Right atrium auricular region (tissue), 2 donors: ENCODE results near the gene KCTD16. TPM values are rescaled to one million over a fixed set of nuclear protein-coding genes. Genes with fewer than 3 reads are reported as not detected.

Experiments used
- DNase-seq: peaks from one replicate; pipeline ENCODE4 v3.0.0-alpha.2; 2019; ENCODE audit warnings: low spot score
- H3K27ac ChIP-seq, 2 donors: fragments of 200-600 bp; sonication (generic); 1 replicate in 1 of 2; 2 replicates in 1 of 2; pipeline ENCODE4 v1.5.1; 2016 to 2019
- H3K27me3 ChIP-seq, 2 donors: fragments of 200-600 bp; sonication (generic); one replicate each; pipeline versions ENCODE4 v1.5.1 to v1.6.0; 2017 to 2019
- H3K36me3 ChIP-seq: fragments of 200-600 bp; sonication (generic); one replicate; pipeline ENCODE4 v1.5.1; 2016
- H3K4me1 ChIP-seq, 2 donors: fragments of 200-600 bp; sonication (generic); one replicate each; pipeline versions ENCODE4 v1.5.1 to v1.6.0; 2017 to 2019
- H3K4me3 ChIP-seq, 2 donors: fragments of 200-600 bp; sonication (generic); 1 replicate in 1 of 2; 2 replicates in 1 of 2; pipeline ENCODE4 v1.5.1; 2017 to 2019; ENCODE audit warnings: mild to moderate bottlenecking in 1 of 2, moderate library complexity in 1 of 2
- H3K9me3 ChIP-seq, 2 donors: fragments of 200-600 bp; sonication (generic); one replicate each; pipeline ENCODE4 v1.5.1; 2019
- CTCF ChIP-seq, 2 donors: fragments of 200-600 bp; sonication (generic); IDR thresholded peaks; one replicate each; pipeline ENCODE4 v1.5.1; 2019; ENCODE audit warnings: antibody characterized with exemption in 2 of 2
- total RNA-seq, 2 donors: library from RNA; depleted of rRNA; stranded (reverse); fragments of >200 nt; gene quantifications; one replicate each; pipeline ENCODE4 v1.1.0, GENCODE V29; 2016

The KCTD16 gene
- total RNA-seq, 2 donors from 2014 or later, result 0.04 to 0.28 TPM

- H3K4me1 ChIP-seq, result peaks cover 0 to 6% of the 10 kb centered on the region in 2 donors
- no peak for DNase-seq
- no peak for TF ChIP-seq CTCF (IDR thresholded peaks at IDR 0.05)
- no peak overlapping the region for H3K27ac ChIP-seq
- H3K4me3 ChIP-seq, result no peak overlapping the region
- no peaks in the 10 kb centered on the region for H3K27me3 ChIP-seq
- H3K36me3 ChIP-seq, result no peaks in the 10 kb centered on the region
- no peaks in the 10 kb centered on the region for H3K9me3 ChIP-seq
Observed at GRCh38 chr5:144202072-144202471, 31.4 kb downstream of the KCTD16 start.

GRCh38 chr5:144202726-144203125 is 32.1 kb downstream of the KCTD16 start:
- H3K27me3 ChIP-seq, result no peaks in the 10 kb centered on the region

GRCh38 chr5:144203750-144204596 is 33.3 kb downstream of the KCTD16 start:
- no peak overlapping the region for H3K27ac ChIP-seq
- no peak overlapping the region for H3K4me3 ChIP-seq
- no peak for DNase-seq
- H3K27me3 ChIP-seq, result no peaks in the 10 kb centered on the region
- TF ChIP-seq CTCF (IDR thresholded peaks at IDR 0.05), result peak; percentile 71 to 92
- H3K4me1 ChIP-seq, result peaks cover 0 to 6% of the 10 kb centered on the region in 2 donors
- no peaks in the 10 kb centered on the region for H3K36me3 ChIP-seq
- H3K9me3 ChIP-seq, result no peaks in the 10 kb centered on the region

More at GRCh38 chr5:144202726-144203125, 32.1 kb downstream of the KCTD16 start:
- Histone ChIP-seq H3K36me3 (no peaks in the 10 kb centered on the region), H3K4me1 (peaks cover 0 to 6% of the 10 kb centered on the region in 2 donors), H3K27ac (no peak overlapping the region), H3K4me3 (no peak overlapping the region), H3K9me3 (no peaks in the 10 kb centered on the region)
- TF ChIP-seq CTCF (IDR thresholded peaks at IDR 0.05), result no peak
- DNase-seq, result no peak

GRCh38 chr5:144205141-144205551 is 34.5 kb downstream of the KCTD16 start:
- no peaks in the 10 kb centered on the region for H3K27me3 ChIP-seq
- H3K27ac ChIP-seq, result no peak overlapping the region

GRCh38 chr5:144206141-144206540 is 35.5 kb downstream of the KCTD16 start:
- no peak for TF ChIP-seq CTCF (IDR thresholded peaks at IDR 0.05)
- DNase-seq, result no peak
- H3K4me3 ChIP-seq, result no peak overlapping the region

More at GRCh38 chr5:144205141-144205551, 34.5 kb downstream of the KCTD16 start:
- TF ChIP-seq CTCF (IDR thresholded peaks at IDR 0.05), result no peak
- H3K9me3 ChIP-seq, result no peaks in the 10 kb centered on the region
- H3K4me3 ChIP-seq, result peak overlapping the region; percentile 19 to 36
- no peak for DNase-seq
- no peaks in the 10 kb centered on the region for H3K36me3 ChIP-seq
- H3K4me1 ChIP-seq, result peaks cover 0 to 6% of the 10 kb centered on the region in 2 donors

More at GRCh38 chr5:144206141-144206540, 35.5 kb downstream of the KCTD16 start:
- H3K4me1 ChIP-seq, result peaks cover 0 to 6% of the 10 kb centered on the region in 2 donors
- H3K27ac ChIP-seq, result no peak overlapping the region
- H3K9me3 ChIP-seq, result no peaks in the 10 kb centered on the region
- H3K36me3 ChIP-seq, result no peaks in the 10 kb centered on the region
- H3K27me3 ChIP-seq, result no peaks in the 10 kb centered on the region
